Amygdala (tissue), 56 donors: ENCODE measurements around the gene SIT1.

Source experiments
- DNase-seq, 56 donors: peaks; one replicate each; lab custom pipeline; 2025; lab: John Stamatoyannopoulos, UW

The SIT1 gene

GRCh38 chr9:35683323-35683722, 32.6 kb upstream of the SIT1 start:
- DNase-seq, result no peak

GRCh38 chr9:35682520-35683315, 32.0 kb upstream of the SIT1 start:
- no peak for DNase-seq

- DNase-seq, result no peak
These were observed 31.3 kb upstream of the SIT1 start for GRCh38 chr9:35682051-35682450.

GRCh38 chr9:35681341-35682002, 30.7 kb upstream of the SIT1 start:
- no peak for DNase-seq

- no peak for DNase-seq
These were observed 29.8 kb upstream of the SIT1 start for GRCh38 chr9:35680331-35681105.

GRCh38 chr9:35679766-35680330, 29.1 kb upstream of the SIT1 start:
- no peak for DNase-seq

- no peak for DNase-seq
These were observed 28.4 kb upstream of the SIT1 start for GRCh38 chr9:35679091-35679490.

GRCh38 chr9:35675732-35676392, 25.1 kb upstream of the SIT1 start:
- DNase-seq, result peak in 16 of 56 donors; percentile 10 to 46 (median 22)

GRCh38 chr9:35675204-35675603, 24.5 kb upstream of the SIT1 start:
- no peak for DNase-seq

GRCh38 chr9:35674025-35674361, 23.3 kb upstream of the SIT1 start:
- DNase-seq, result no peak

- DNase-seq, result peak in 14 of 56 donors; percentile 5 to 48 (median 25)
These were observed 22.6 kb upstream of the SIT1 start, which contains the start of gene CA9 for GRCh38 chr9:35673132-35674024. Gene CA9 (plus strand): TSS chr9:35673928. CDS start chr9:35673960, 32 bp downstream.

GRCh38 chr9:35669331-35670145, 18.8 kb upstream of the SIT1 start:
- DNase-seq, result no peak

GRCh38 chr9:35667939-35668338, 17.2 kb upstream of the SIT1 start:
- no peak for DNase-seq

GRCh38 chr9:35666549-35666948, 15.8 kb upstream of the SIT1 start:
- DNase-seq, result no peak

GRCh38 chr9:35666045-35666444, 15.3 kb upstream of the SIT1 start:
- DNase-seq, result no peak

- DNase-seq, result no peak
These were observed 14.7 kb upstream of the SIT1 start for GRCh38 chr9:35665471-35665818.

GRCh38 chr9:35664531-35665470, 14.1 kb upstream of the SIT1 start, which contains the start of gene ARHGEF39:
Gene ARHGEF39 (minus strand): TSS chr9:35665195. CDS start chr9:35665169, 26 bp downstream.
- peak in 46 of 56 donors; percentile 12 to 79 (median 47) for DNase-seq
